Measurements from ENCODE around the gene PEPD.
A peak's percentile ranks its signal among the peaks of the same experiment; 100 is the strongest.

The PEPD gene

GRCh38 chr19:33408116-33408515, 113.5 kb downstream of the PEPD start:
- intact Hi-C loops (cut with DNase I): no loop called here
- no peak for DNase-seq

GRCh38 chr19:33407716-33408115, 113.9 kb downstream of the PEPD start:
- intact Hi-C loops (cut with DNase I): loop anchor here (2.0 kb wide), 1 partner anchor 173 kb away; no protein-coding TSS in a partner anchor
- DNase-seq: no peak

GRCh38 chr19:33407140-33407551, 114.4 kb downstream of the PEPD start:
- no peak for DNase-seq
- intact Hi-C loops (cut with DNase I): loop anchor here (2.0 kb wide), 1 partner anchor 172 kb away; no protein-coding TSS in a partner anchor

DNA sequence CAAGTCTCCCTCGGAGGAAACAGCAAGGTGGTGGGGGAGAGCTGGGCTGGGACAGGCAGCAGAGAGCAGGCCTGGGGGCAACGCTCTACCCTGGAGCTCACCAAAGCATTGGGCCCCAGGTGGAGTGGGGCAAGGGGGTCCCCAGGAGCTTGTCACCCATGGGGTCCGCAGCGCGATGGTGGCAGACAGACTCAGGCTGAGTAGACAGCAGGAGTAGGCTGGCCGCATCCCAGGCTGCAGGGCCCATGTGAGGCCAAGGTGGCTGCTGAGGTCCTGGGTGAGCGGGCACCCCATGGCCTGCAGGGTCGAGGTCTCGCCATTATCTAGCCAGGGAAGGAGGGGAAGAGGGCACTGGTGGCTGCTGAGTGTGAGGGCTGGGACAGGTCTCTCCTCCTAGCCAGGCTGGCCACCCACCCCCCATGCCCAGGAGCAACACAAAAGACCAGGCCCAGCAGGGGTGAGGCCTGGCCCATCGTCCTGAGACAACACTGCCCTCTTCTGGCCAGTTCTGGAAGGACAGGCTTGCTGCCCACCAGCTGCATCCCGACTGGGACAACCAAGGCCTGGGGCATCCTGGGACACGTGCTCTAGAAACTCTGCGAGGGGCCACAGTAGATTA, 115.0 kb downstream of the PEPD start:
- intact Hi-C loops (cut with DNase I): loop anchor here (2.0 kb wide), 1 partner anchor 172 kb away; no protein-coding TSS in a partner anchor
- DNase-seq: peak in 41 of 42 donors; percentile 55 to 91 (median 78)

DNA sequence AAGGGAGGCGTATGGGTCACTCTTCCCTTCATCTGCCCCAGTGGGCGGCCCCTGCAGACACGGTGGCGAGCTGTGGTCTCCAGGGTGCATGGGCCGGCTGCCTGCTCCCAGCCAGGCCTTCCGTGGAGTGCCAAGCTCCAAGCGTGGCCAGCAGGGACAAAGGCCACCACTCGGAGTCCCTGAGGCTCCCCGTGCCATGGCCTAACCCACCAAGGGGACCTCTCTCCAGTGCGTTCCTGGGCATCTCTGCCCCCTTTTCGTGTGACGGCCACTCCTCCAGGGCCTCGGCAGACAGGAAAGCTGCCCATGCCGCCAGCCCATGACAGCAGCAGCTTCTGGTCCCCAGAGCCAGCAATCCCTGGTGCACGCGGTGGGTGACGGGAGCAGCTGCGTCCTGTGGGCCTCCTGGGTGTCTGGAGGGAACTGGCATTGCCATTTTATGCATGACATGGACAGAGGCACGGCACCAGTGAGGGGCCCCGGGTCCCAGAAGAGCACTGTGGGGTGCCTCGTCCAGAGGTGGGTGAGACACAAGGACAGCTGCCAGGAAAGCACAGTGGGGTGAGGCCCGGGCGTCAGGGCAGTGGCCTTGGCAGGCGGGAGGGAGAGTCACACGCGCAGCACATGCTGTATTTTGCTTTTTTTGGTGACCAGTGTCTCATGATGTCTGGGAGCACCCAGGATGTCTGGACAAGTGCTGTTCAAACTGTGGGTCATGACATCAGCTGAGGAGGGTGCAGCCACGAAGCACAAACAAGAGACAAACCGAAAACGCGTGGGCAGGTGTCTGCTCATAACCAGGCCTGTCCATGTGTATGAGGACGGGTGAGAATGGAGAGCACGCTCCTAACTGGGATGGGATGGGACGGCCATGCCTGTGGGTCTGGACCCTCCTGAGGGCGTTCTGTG, 115.8 kb downstream of the PEPD start:
- DNase-seq: peak in 11 of 42 donors; percentile 20 to 62 (median 42)
- intact Hi-C loops (cut with DNase I): loop anchor here (2.0 kb wide), 1 partner anchor 171 kb away; no protein-coding TSS in a partner anchor

DNA sequence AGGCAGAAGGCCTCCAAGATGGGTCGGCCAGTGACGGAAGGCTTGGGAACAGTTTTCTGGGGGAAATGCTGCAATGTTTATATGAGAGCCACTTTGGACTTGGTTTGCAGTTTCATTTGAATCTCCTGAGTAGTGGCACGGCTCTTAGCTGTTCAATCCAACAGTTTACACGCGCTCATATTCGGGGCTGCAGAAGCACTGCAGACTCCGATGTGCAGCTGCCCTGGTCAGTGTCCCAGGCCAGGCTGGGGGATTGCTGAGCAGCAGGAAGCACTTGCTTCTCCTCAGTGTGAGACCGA, 116.4 kb downstream of the PEPD start:
- intact Hi-C loops (cut with DNase I): no loop called here

GRCh38 chr19:33404506-33405253, 116.9 kb downstream of the PEPD start:
- DNase-seq: peak in 2 of 42 donors; percentile 3 to 41

More for the DNA sequence above, 116.4 kb downstream of the PEPD start:
- no peak for DNase-seq

GRCh38 chr19:33403973-33404304, 117.7 kb downstream of the PEPD start:
- intact Hi-C loops (cut with DNase I): no loop called here
- DNase-seq: no peak

More at GRCh38 chr19:33404506-33405253, 116.9 kb downstream of the PEPD start:
- intact Hi-C loops (cut with DNase I): no loop called here

DNA sequence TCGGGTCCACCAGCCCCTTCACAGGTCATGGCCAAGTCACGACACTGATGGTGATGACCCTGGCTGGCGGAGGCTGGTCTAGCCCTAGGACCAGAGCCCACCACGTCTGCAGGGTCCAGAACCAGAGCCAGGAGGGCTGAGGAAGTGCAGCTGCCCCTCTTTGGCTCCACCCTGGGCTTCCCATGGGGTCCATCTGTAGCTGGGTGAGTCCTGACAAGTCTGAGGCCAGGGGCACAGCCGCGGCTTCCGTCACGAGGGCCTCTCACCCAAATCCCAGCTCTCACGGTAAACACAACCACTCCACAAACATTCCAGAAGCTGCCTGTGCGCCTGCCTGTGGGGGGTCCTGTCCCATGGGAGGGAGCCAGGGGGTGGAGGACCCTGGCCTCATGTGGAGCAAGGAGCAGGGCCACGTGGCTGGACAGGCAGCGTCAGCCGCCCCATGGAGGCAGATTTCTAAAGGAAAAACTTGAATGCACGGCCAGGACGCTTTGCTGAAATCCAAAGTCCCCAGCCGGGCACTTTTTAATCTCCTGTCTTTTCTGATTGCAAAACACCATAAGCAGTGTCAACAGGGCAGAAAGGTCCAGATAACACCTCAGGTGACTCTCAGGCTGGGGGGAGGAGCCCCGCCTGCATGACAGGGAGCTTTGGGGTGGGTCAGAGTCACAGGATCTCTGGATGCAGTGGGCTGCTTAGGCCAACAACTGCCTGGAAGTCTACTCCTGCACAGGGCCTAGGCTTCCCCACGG, 118.2 kb downstream of the PEPD start:
- intact Hi-C loops (cut with DNase I): no loop called here
- DNase-seq: no peak

DNA sequence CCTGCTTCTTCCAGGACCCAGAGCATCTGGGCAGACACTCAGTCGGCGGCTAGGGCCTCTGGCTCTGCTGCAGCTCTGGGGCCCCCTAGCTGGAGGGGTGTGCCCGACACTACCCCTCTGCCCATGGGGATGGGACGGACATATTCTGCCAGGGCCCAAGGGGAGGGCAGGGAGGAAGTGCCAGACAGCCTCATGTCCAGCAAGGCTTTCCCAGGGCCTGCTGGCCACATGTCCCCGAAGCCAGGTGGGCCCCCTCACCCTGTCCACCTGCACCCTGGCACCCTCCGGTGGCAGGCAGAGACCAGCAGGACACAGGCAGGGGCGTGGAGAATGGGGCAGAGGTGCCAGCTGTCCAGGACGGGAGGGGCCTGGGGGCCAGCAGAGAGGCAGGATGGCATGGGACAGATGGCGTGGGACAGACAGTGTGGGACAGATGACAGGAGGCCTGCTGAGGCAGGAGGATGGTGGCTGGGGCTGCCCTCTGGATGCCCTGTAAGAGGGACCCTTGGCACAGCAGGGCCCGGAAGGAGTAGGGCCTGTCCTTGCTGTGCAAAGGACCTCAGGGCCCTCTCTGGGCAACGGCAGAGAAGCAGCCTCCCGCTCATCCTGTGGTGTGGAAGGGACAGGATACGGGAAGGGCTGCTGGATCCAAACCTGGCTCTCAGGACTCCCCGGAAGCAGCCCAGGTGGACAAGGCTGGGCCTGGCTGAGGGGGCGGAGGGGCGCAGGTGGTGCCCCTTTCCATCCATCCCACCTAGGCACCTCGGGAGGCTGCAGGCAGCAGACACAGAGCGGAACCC, 119.0 kb downstream of the PEPD start:
- DNase-seq: peak in 2 of 42 donors; percentile 22 to 30
- intact Hi-C loops (cut with DNase I): no loop called here

GRCh38 chr19:33401683-33402420, 119.7 kb downstream of the PEPD start:
- DNase-seq: peak in 2 of 42 donors; percentile 8 to 41

DNA sequence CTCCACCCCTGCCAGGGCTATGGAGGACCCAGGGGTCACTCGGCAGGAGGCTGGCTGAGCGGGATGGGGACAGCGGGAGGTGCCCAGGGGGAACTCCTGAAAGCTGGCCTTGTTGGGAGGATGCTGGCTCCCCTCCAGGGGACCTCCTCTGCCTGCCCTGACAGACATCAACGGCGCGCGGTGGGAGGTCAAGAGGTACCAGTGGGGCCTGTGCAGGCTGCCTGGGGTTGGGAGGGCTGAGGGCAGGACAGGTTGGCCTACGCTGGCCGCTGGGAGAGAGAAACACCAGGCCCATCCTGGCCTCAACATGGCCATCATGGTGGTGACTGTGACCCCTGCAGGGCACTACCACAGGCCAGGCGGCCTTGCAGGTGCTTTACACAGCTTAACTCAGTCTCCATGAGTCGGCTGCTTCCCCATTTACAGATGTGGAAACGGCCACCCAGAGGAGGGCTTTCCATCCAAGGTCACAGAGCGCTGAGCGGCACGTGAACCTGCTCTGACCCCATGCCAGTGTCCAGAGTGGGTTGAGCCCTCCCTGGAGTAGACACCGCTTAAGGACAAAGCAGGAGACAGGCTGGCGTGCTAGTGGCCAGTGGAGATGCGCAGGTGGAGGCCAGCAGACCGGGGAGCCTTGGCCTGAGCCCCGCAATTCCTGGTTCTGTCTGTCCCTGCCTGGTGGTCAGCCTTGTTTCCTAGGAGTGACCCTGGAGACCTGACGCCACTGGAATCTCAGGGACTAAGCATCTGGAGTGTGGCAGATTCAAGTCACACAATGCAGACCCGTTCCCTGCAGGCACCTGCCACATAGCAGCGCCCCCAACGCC, 120.5 kb downstream of the PEPD start:
- intact Hi-C loops (cut with DNase I): no loop called here
- peak in 7 of 42 donors; percentile 1 to 40 (median 13) for DNase-seq

More at GRCh38 chr19:33401683-33402420, 119.7 kb downstream of the PEPD start:
- intact Hi-C loops (cut with DNase I): no loop called here

DNA sequence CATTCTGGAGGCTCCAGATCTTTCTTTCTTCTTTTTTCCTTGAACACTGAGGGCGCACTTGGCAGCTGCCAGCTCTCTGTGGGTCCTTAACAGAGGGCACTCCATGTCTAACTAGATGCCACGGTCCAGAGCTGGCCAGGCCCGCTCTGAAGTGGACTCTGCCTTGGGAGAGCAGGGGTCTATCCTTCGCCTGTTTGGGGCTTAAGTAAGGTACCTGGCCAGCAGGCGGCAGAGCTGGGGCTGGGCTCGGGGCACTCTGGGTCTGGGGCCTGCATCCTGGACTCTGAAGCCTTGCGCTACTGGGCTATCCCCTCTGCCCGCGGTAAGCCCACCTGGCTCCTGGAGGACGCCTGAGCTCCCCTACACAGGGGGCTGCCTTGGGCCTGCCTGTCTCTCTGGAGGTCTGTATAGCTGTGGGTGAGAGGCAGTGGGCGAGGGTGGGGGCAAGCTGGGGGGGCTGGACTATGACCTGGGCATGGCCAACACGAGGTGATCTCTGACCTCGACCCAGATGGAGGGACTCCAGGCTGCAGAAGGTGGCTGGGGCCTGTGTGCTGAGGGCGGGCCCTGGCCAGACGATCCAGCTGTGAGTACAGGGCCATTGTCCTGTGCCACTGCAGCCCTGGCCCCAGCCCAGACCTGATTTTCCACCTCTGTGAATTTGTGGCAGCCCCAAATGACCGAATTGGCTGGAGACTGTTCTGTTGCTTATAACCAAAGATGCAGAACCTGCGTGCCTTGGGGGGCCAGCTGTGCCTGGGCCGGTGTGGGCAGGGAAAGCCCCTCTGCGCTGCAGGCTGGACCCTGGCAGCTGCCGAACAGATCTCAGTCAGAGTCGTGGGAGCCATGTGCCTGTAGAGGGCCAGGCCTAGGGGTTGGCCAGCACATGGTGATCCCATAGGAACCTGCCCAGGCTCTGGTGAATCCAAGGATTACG, 121.6 kb downstream of the PEPD start:
- peak in 3 of 42 donors; percentile 5 to 34 (median 9) for DNase-seq
- intact Hi-C loops (cut with DNase I): no loop called here

GRCh38 chr19:33399081-33399744, 122.4 kb downstream of the PEPD start:
- DNase-seq: peak in 4 of 42 donors; percentile 13 to 28 (median 20)
- intact Hi-C loops (cut with DNase I): no loop called here
